ENCODE measurements around the gene PRDX3.
"Not testable (repeated sequence)": the region's sequence is repeated elsewhere in the genome, so short reads cannot be mapped to it uniquely, and the experiment has no call there.

The PRDX3 gene

DNA sequence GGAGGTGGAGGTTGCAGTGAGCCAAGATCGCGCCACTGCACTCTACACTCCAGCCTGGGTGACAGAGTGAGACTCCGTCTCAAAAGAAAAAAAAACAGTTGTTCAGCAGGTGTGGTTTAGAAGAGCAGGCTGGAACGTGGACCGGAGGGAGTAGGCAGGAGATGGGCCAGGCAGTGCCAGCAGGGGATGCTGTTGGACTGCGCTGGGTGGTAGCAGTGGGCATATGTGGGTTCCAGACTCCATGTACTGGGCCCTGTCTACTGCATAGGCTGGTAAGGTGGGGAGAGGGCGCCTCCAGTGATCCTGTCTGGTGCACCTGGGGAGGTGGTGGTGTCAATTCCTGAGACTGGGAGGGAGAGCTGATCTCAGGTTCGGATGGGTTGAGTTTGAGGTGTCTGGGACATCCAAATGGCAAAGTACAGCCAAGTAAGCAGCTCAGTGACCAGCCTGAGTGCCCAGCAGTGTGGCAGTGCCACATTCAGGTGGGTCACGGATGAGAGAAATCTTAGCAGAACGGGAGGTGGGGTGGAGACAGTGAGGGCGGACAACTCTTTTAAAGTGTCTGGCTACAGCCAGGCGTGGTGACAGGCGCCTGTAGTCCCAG lies 39.0 kb downstream of the PRDX3 start:
- Mint-ChIP-seq H3K4me3 (no peak overlapping the region), H3K36me3 (ENCODE audit: insufficient read depth) (peaks cover 14% of the 10 kb centered on the region)

DNA sequence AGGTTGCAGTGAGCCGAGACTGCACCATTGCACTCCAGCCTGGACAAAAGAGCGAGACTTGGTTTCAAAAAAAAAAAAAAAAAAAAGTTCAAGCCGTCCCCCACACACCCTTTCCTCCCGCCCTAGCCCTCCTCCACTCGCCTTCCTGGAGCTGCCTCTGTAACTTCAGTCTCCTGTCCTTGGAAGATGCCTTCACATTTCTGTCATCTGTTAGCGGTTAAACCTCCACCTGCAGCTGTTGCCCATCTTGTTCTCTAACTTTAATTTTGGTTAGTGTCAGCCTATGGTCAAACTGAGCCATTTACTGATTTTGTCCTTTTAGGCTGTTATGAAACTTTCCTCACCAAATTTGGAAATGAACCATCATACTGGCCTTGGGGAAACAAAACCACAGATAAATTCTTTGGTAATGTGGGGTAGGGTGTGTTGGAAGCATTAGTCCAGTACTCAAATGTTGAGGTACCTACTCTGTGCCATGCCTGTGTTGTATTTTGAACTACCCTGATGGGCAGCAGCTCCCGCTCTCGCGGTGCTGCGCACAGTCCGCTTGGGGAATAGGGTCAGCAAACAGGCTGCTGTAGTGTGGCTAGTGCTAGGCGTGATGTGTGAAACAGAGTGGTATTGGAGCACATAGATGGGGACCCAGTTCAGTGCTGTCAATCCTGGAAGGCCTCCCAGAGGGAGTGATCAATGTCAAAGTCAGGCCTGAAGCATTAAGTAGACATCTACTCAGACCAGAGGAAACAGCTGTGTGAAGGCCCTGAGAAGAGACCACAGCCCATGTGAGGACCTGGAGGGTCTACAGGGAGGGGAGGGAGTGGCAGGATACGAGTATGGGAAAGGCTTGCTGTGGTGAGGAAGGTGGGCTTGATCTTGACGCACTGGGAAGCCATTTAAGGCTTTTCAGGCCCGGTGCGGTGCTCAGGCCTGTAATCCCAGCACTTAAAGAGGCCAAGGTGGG lies 40.0 kb downstream of the PRDX3 start:
- H3K4me1 Mint-ChIP-seq (ENCODE audit: low read depth in 2 of 2), result peaks cover 4 to 7% of the 10 kb centered on the region in 2 donors
- H3K4me3 Mint-ChIP-seq, result no peak overlapping the region
- H3K27ac Mint-ChIP-seq, result peak overlapping the region in 1 of 2 donors; percentile 53
- H3K27me3 Mint-ChIP-seq, result no peaks in the 10 kb centered on the region
- DNase-seq (no peak), ATAC-seq (replicated peaks) (no peak)
- H3K36me3 Mint-ChIP-seq (ENCODE audit: insufficient read depth), result peaks cover 19% of the 10 kb centered on the region
- no peaks in the 10 kb centered on the region for H3K9me3 Mint-ChIP-seq

More for the DNA sequence above, 39.0 kb downstream of the PRDX3 start:
- DNase-seq (peak; percentile 21 to 47 (median 25)), ATAC-seq (replicated peaks) (peak; percentile 70)
- H3K4me1 Mint-ChIP-seq (ENCODE audit: low read depth in 2 of 2), result peaks cover 4 to 7% of the 10 kb centered on the region in 2 donors
- no peak overlapping the region for H3K27ac Mint-ChIP-seq
- no peaks in the 10 kb centered on the region for H3K9me3 Mint-ChIP-seq
- no peaks in the 10 kb centered on the region for H3K27me3 Mint-ChIP-seq

DNA sequence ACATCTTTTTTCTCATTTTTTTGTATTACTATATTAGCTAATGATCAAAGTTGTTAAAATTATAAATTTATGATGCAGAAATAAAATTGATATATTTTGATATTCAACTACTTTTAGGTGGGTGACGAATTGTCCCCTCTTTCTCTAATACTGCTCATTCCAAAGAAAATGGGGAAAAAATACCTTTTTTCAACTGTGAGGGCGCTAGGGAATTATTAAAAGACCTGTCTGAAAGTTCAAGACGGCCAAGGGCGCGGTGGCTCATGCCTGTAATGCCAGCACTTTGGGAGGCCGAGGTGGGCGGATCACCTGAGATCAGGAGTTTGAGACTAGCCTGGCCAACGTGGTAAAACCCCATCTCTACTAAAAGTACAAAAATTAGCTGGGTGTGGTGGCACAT lies 40.7 kb downstream of the PRDX3 start:
- ATAC-seq (replicated peaks); H3K27ac Mint-ChIP-seq; H3K4me3 Mint-ChIP-seq; DNase-seq; H3K9me3 Mint-ChIP-seq; H3K27me3 Mint-ChIP-seq; H3K4me1 Mint-ChIP-seq (ENCODE audit: low read depth in 2 of 2): not testable (repeated sequence)
- peaks cover 19% of the 10 kb centered on the region for H3K36me3 Mint-ChIP-seq (ENCODE audit: insufficient read depth)

DNA sequence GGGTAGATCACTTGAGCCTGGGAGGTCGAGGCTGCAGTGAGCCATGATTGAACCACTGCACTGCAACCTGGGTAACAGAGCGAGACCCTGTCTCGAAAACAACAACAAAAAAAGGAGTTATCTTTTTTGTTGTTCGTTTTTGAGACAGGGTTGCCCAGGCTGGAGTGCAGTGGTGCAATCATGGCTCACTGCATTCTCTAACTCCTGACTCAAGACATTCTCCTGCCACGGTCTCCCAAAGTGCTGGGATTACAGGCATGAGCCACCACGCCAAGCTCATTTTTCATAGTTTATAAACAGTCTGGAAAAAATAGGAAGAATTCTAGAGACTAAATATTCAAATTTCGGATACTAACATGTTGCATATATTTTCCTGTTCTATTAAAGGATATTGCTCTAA lies 42.5 kb downstream of the PRDX3 start:
- H3K27me3 Mint-ChIP-seq, result no peaks in the 10 kb centered on the region
- no peak overlapping the region for H3K4me3 Mint-ChIP-seq
- no peak overlapping the region for H3K27ac Mint-ChIP-seq
- H3K36me3 Mint-ChIP-seq (ENCODE audit: insufficient read depth), result peaks cover 23% of the 10 kb centered on the region
- H3K9me3 Mint-ChIP-seq, result no peaks in the 10 kb centered on the region
- peaks cover 16 to 20% of the 10 kb centered on the region in 2 donors for H3K4me1 Mint-ChIP-seq (ENCODE audit: low read depth in 2 of 2)
- ATAC-seq (replicated peaks), result no peak
- DNase-seq, result no peak

DNA sequence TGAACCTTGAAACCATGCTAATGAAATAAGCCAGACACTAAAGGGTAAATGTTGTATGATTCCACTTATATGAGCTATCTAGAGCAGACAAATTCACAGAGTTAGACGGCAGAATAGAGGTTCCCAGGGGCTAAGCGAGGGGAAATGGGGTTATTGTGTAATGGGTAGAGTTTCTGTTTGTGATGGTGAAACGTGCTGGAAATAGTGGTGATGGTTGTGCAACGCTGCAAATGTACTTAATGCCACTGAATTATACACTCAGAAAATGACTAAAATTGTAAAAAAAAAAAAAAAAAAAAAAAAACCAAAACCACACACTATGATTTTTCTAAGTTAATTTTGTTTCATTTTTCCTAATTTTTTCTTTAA lies 43.1 kb downstream of the PRDX3 start:
- H3K27ac Mint-ChIP-seq, result peak overlapping the region in 1 of 2 donors; percentile 68
- peaks cover 21 to 26% of the 10 kb centered on the region in 2 donors for H3K4me1 Mint-ChIP-seq (ENCODE audit: low read depth in 2 of 2)
- no peak for ATAC-seq (replicated peaks)
- peaks cover 26% of the 10 kb centered on the region for H3K36me3 Mint-ChIP-seq (ENCODE audit: insufficient read depth)
- H3K9me3 Mint-ChIP-seq, result no peaks in the 10 kb centered on the region
- no peak for DNase-seq
- H3K4me3 Mint-ChIP-seq, result no peak overlapping the region
- no peaks in the 10 kb centered on the region for H3K27me3 Mint-ChIP-seq

DNA sequence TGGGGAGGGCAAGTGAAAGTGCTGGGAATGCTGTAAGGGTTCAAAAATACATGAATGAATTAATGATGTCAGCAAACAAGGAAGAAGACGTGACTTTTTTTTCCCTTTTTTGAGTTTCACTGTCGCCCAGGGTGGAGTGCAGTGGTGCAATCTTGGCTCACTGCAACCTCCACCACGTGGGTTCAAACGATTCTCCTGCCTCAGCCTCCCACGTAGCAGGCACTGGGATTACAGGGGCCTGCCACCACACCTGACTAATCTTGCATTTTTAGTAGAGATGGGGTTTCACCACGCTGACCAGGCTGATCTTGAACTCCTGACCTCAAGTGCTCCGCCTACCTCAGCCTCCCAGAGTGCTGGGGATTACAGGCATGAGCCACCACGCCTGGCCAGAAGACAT lies 44.7 kb downstream of the PRDX3 start:
- H3K9me3 Mint-ChIP-seq, result no peaks in the 10 kb centered on the region
- H3K27me3 Mint-ChIP-seq, result no peaks in the 10 kb centered on the region
- peaks cover 24 to 25% of the 10 kb centered on the region in 2 donors for H3K4me1 Mint-ChIP-seq (ENCODE audit: low read depth in 2 of 2)
- peaks cover 34% of the 10 kb centered on the region for H3K36me3 Mint-ChIP-seq (ENCODE audit: insufficient read depth)
- H3K4me3 Mint-ChIP-seq, result no peak overlapping the region
- no peak for ATAC-seq (replicated peaks)
- no peak for DNase-seq
- peak overlapping the region in 1 of 2 donors; percentile 68 for H3K27ac Mint-ChIP-seq

DNA sequence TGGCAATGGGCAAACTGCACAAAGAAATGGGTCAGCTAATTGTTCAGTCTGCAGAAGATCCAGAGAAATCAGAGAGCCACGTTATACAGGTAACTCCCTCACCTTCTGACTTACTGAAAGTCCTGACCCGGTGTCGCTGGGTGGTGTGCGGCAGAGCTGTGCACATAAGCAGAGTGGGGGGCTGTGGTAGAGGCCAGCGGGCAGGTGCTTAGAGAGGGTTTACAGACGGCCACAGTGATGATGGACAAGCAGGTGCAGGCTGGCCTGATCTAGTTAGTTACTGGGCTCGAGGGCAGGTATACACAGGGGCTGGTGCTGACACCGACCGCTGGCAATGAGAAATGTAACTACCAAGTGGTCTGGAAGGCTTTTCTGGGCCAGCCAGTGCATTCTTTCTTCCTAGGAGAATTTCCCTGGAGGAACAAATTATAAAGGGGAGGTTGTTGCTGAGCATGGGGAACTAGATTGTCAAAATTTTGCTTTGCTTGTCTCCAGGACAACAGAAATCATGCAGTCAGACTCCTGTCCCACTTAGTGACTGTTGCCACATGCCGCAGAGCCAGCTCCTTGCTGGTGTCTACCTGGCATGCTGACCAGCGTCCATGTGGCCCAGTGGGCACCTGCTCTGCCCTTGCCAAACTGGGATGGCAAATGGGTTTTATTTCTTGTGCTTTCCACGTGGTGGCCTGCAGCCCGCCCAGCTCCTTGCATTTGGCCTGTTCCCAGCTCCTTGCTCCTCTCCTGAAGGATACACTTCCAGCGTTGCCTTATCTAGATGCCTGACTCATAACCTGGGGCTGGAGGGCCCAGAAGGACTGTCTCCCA lies 45.9 kb downstream of the PRDX3 start:
- no peak for ATAC-seq (replicated peaks)
- Mint-ChIP-seq H3K4me3 (peak overlapping the region; percentile 86 to 87), H3K36me3 (ENCODE audit: insufficient read depth) (peaks cover 39% of the 10 kb centered on the region)

DNA sequence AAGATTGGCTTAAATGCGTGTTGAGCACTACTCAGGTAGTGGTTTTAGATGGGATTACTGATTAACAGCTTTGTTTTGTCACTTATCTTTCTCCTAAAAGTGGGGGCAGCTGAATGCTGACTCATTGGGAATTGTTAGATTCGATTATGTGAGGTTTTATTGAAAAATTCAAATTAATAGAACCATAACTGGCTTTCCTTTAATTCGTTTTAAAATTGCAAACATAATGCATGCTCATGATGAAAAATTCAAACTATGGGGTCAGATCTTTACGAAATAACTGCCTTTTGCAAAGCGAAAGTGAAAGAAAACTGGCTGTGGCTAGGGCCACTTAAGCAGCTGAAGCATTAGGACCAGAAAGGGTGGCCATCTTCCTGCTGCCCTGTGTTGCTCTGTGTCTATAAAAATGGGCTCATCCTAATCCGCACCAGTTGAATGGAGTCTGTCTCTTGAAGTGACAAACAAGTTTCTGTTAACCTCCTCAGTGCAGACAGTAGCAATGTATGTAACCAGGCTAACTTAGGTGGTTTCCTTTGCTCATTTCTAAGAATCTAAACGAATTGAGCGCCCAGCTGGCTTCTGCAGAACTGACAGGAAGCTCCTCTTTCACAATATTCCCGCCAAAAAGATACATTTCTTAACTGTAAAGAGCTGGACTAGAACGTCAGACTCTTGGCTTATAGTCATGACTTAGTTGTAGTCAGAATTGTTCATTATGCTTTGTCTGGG lies 46.9 kb downstream of the PRDX3 start:
- ATAC-seq (replicated peaks) (peak; percentile 87), DNase-seq (peak; percentile 12 to 33 (median 15))
- Mint-ChIP-seq H3K36me3 (ENCODE audit: insufficient read depth) (peaks cover 39% of the 10 kb centered on the region), H3K27ac (peak overlapping the region; percentile 95 to 97), H3K4me3 (peak overlapping the region; percentile 86 to 87), H3K4me1 (ENCODE audit: low read depth in 2 of 2) (peaks cover 24 to 25% of the 10 kb centered on the region in 2 donors), H3K9me3 (no peaks in the 10 kb centered on the region), H3K27me3 (no peaks in the 10 kb centered on the region)

More for the DNA sequence above, 45.9 kb downstream of the PRDX3 start:
- no peaks in the 10 kb centered on the region for H3K9me3 Mint-ChIP-seq
- DNase-seq, result no peak
- peak overlapping the region; percentile 95 to 97 for H3K27ac Mint-ChIP-seq
- no peaks in the 10 kb centered on the region for H3K27me3 Mint-ChIP-seq
- peaks cover 24 to 25% of the 10 kb centered on the region in 2 donors for H3K4me1 Mint-ChIP-seq (ENCODE audit: low read depth in 2 of 2)

DNA sequence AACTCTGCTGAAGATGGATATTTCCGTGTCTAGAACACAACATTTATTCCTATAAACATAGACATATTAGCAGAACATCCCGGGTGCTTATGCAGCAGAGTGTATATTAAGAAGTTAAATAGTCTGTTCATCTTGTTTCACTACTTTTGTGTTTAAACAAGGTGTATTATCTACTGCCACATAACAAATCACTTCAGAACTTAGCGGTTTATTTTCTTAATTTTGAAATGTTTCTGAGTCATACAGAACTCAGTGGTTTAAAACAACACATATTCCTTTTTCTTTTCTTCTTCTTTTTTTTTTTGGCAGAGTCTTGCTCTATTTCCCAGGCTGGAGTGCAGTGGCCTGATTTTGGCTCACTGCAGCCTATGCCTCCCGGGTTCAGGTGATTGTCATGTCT lies 48.9 kb downstream of the PRDX3 start:
- Mint-ChIP-seq H3K27ac (no peak overlapping the region), H3K9me3 (no peaks in the 10 kb centered on the region), H3K4me1 (ENCODE audit: low read depth in 2 of 2) (peaks cover 19 to 22% of the 10 kb centered on the region in 2 donors), H3K36me3 (ENCODE audit: insufficient read depth) (peaks cover 51% of the 10 kb centered on the region), H3K4me3 (no peak overlapping the region), H3K27me3 (no peaks in the 10 kb centered on the region)
- DNase-seq (no peak), ATAC-seq (replicated peaks) (no peak)

DNA sequence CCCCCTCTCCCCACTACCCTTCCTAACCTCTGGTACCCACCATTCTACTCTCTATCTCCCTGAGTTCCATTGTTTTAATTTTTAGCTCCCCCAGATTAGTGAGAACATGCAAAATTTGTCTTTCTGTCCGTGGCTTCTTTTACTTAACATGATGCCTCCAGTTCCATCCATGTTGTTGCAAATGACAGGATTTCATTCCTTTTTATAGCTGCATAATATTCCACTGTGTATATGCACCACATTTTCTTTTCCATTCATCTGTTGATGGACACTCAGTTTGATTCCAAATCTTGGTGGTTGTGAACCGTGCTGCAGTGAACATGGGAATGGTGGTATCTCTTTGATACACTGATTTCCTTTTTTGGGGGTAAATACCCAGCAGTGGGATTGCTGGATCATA lies 52.7 kb downstream of the PRDX3 start:
- peaks cover 73% of the 10 kb centered on the region for H3K36me3 Mint-ChIP-seq (ENCODE audit: insufficient read depth)
- DNase-seq, result no peak
- ATAC-seq (replicated peaks), result no peak
- no peak overlapping the region for H3K4me3 Mint-ChIP-seq
- no peaks in the 10 kb centered on the region for H3K9me3 Mint-ChIP-seq
- H3K27me3 Mint-ChIP-seq, result no peaks in the 10 kb centered on the region
- peaks cover 7 to 8% of the 10 kb centered on the region in 2 donors for H3K4me1 Mint-ChIP-seq (ENCODE audit: low read depth in 2 of 2)
- no peak overlapping the region for H3K27ac Mint-ChIP-seq

DNA sequence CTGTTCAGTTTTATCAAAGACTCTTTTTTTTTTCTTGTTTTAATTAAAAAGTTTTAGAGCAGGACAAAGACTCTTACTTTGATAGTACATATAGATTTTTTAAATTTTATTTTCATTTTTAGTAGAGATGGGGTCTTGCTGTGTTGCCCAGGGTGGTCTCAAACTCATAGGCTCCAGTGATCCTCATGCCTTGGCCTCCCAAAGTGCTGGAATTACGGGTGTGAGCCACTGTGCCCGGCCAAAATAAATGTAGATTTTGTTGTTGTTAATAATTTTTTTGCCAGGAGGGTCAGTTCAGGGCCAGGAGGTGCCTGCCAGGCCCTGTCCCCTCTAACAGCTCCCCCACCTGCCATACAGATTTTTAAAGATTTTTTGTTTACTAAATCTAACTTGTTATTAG lies 57.7 kb downstream of the PRDX3 start:
- Mint-ChIP-seq H3K27me3 (no peaks in the 10 kb centered on the region), H3K27ac (peak overlapping the region in 1 of 2 donors; percentile 81), H3K9me3 (no peaks in the 10 kb centered on the region), H3K36me3 (ENCODE audit: insufficient read depth) (peaks cover 84% of the 10 kb centered on the region), H3K4me3 (no peak overlapping the region), H3K4me1 (ENCODE audit: low read depth in 2 of 2) (peaks cover 0 to 6% of the 10 kb centered on the region in 2 donors)
- no peak for DNase-seq
- ATAC-seq (replicated peaks), result no peak

DNA sequence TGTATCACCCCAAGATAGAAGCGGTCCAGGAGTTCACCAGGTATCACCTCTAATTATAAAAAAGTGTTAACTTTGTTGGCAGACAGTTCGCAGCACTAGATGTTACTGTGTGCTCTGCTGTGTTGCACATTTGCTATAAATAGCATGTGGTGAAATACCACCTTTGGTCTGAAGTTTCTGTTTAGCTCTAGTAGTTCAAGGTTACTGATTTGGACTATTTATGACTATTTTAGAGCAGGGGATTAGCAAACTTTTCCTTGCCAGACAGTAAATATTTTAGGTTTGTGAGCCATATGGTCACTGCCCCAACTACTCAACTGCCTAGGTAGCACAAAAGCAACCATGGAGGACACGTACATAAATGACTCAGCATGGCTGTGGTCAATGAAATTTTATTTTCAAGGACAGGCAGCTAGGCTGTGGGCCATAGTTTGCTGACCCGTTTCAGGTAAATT lies 58.2 kb downstream of the PRDX3 start:
- H3K4me3 Mint-ChIP-seq, result peak overlapping the region in 1 of 2 donors; percentile 22
- H3K36me3 Mint-ChIP-seq (ENCODE audit: insufficient read depth), result peaks cover 84% of the 10 kb centered on the region
- H3K27me3 Mint-ChIP-seq, result no peaks in the 10 kb centered on the region
- peaks cover 0 to 6% of the 10 kb centered on the region in 2 donors for H3K4me1 Mint-ChIP-seq (ENCODE audit: low read depth in 2 of 2)
- ATAC-seq (replicated peaks) (peak; percentile 98), DNase-seq (peak; percentile 15 to 31 (median 17))
- no peaks in the 10 kb centered on the region for H3K9me3 Mint-ChIP-seq
- H3K27ac Mint-ChIP-seq, result peak overlapping the region in 1 of 2 donors; percentile 81
